A549 (cell line): Measurements from ENCODE around the gene EVPL. TPM values are rescaled to one million over a fixed set of nuclear protein-coding genes. Genes with fewer than 3 reads are reported as not detected.
"Not testable (repeated sequence)": the region's sequence is repeated elsewhere in the genome, so short reads cannot be mapped to it uniquely, and the experiment has no call there.

Source experiments
- ATAC-seq, 2 experiments: fragments of 200-7000 bp in 1 of 2; fragments of >200 bp in 1 of 2; cut with Nextera tagmentation in 1 of 2; cut with Tn5 transposase in 1 of 2; 3 replicates each; pipeline versions ENCODE4 v1.8.0 to v1.9.1; 2018 to 2020; ENCODE audit warnings: mild to moderate bottlenecking in 1 of 2, moderate library complexity in 1 of 2
- CTCF ChIA-PET: fragments of 300-600 bp; sonication (Branson Sonifier 250); formaldehyde crosslinking; extraction: SDS; loops from one replicate; lab custom pipeline; 2021; ENCODE audit warnings: antibody characterized with exemption, inconsistent platforms; lab: Yijun Ruan, JAX
- POLR2A ChIA-PET: fragments of 350-600 bp; formaldehyde crosslinking; extraction: SDS; loops from one replicate; lab custom pipeline; 2021; ENCODE audit warnings: antibody characterized with exemption, inconsistent platforms; lab: Yijun Ruan, JAX
- DNase-seq, 2 experiments: peaks; one replicate each; pipeline versions ENCODE4 v3.0.0 to v3.0.0-alpha.2; 2011 to 2016; ENCODE audit warnings: low read depth in 1 of 2, low spot score in 1 of 2
- FAIRE-seq: peaks from 2 replicates; lab custom pipeline; 2011; peaks lifted over from hg19 to GRCh38; lab: Jason Lieb, UNC
- H3K27ac ChIP-seq, 2 experiments: fragments of >200 bp; sonication (Bioruptor Twin); formaldehyde crosslinking; 3 replicates each; pipeline ENCODE4 v1.5.1; 2016 to 2017
- H3K4me1 ChIP-seq: fragments of >200 bp; sonication (Bioruptor Twin); formaldehyde crosslinking; 3 replicates; pipeline ENCODE4 v1.6.1; 2016
- H3K4me2 ChIP-seq: fragments of >200 bp; sonication (Bioruptor Twin); formaldehyde crosslinking; 3 replicates; pipeline ENCODE4 v1.6.1; 2016
- H3K4me3 ChIP-seq: fragments of >200 bp; sonication (Bioruptor Twin); formaldehyde crosslinking; 3 replicates; pipeline ENCODE4 v1.5.1; 2016
- H3K9me3 ChIP-seq: fragments of >200 bp; sonication (Bioruptor Twin); formaldehyde crosslinking; 3 replicates; pipeline ENCODE4 v1.6.1; 2016
- BHLHE40 ChIP-seq: IDR thresholded peaks from 2 replicates; pipeline ENCODE4 v1.6.1; 2012; ENCODE audit warnings: low read depth, low read length, inconsistent platforms
- CBX8 ChIP-seq: fragments of 200-600 bp; sonication (generic); IDR thresholded peaks from 2 replicates; pipeline ENCODE4 v1.6.1; 2016
- CEBPB ChIP-seq, 2 experiments: fragments of >200 bp in 1 of 2; sonication (Bioruptor Twin) in 1 of 2; formaldehyde crosslinking in 1 of 2; IDR thresholded peaks; 2 replicates each; pipeline ENCODE4 v1.6.1; 2012 to 2016
- CHD2 ChIP-seq: fragments of 150-350 bp; IDR thresholded peaks from 2 replicates; pipeline ENCODE4 v1.6.1; 2014; ENCODE audit warnings: low read length; ENCODE audit not compliant: partially characterized antibody
- CHD4 ChIP-seq: fragments of 200-600 bp; sonication (generic); IDR thresholded peaks from 2 replicates; pipeline ENCODE4 v1.6.1; 2016; ENCODE audit warnings: antibody characterized with exemption, mild to moderate bottlenecking, borderline replicate concordance
- EP300 ChIP-seq, 2 experiments: fragments of >200 bp; sonication (Bioruptor Twin); formaldehyde crosslinking; IDR thresholded peaks; 2 replicates in 1 of 2; 3 replicates in 1 of 2; pipeline ENCODE4 v1.6.1; 2016 to 2017
- FOSB ChIP-seq: fragments of 250-450 bp; sonication (Bioruptor Pico); IDR thresholded peaks from 2 replicates; pipeline ENCODE4 v1.5.0; 2020; ENCODE audit warnings: mild to moderate bottlenecking, moderate library complexity
- FOSL2 ChIP-seq, 2 experiments: fragments of 450-650 bp in 1 of 2; fragments of >200 bp in 1 of 2; sonication (Bioruptor Twin) in 1 of 2; formaldehyde crosslinking; IDR thresholded peaks; 2 replicates each; pipeline versions ENCODE4 v1.5.0 to v1.6.1; 2016 to 2020; ENCODE audit warnings: mild to moderate bottlenecking in 1 of 2, moderate library complexity in 1 of 2
- GATA3 ChIP-seq: IDR thresholded peaks from 2 replicates; pipeline ENCODE4 v1.6.1; 2012; ENCODE audit warnings: borderline replicate concordance
- HDAC2 ChIP-seq: fragments of 200-600 bp; sonication (generic); IDR thresholded peaks from 2 replicates; pipeline ENCODE4 v1.6.1; 2016
- HOXA7 ChIP-seq: fragments of 250-450 bp; sonication (Bioruptor Pico); IDR thresholded peaks from 2 replicates; pipeline ENCODE4 v1.5.0; 2020; ENCODE audit warnings: mild to moderate bottlenecking, moderate library complexity
- HOXB13 ChIP-seq: fragments of 250-450 bp; sonication (Bioruptor Pico); IDR thresholded peaks from 2 replicates; pipeline ENCODE4 v1.5.0; 2020; ENCODE audit warnings: low read depth, mild to moderate bottlenecking, moderate library complexity
- JUNB ChIP-seq: fragments of >200 bp; sonication (Bioruptor Twin); formaldehyde crosslinking; IDR thresholded peaks from 2 replicates; pipeline ENCODE4 v1.6.1; 2016
- KDM5A ChIP-seq: fragments of 200-600 bp; sonication (generic); IDR thresholded peaks from 2 replicates; pipeline ENCODE4 v1.6.1; 2016; ENCODE audit warnings: antibody characterized with exemption, mild to moderate bottlenecking
- MAFK ChIP-seq: fragments of 450-650 bp; IDR thresholded peaks from 2 replicates; pipeline ENCODE4 v1.6.1; 2014; ENCODE audit not compliant: partially characterized antibody
- MYC ChIP-seq: IDR thresholded peaks from 2 replicates; pipeline ENCODE4 v1.6.1; 2012; ENCODE audit warnings: mild to moderate bottlenecking, inconsistent platforms, low read length, improper control_type of control experiment, borderline replicate concordance
- PHF8 ChIP-seq: fragments of 200-600 bp; sonication (generic); IDR thresholded peaks from 2 replicates; pipeline ENCODE4 v1.6.1; 2016; ENCODE audit warnings: low read depth, mild to moderate bottlenecking, antibody characterized with exemption, moderate library complexity, borderline replicate concordance
- POLR2A ChIP-seq: IDR thresholded peaks from 2 replicates; pipeline ENCODE4 v1.6.1; 2012; ENCODE audit warnings: mild to moderate bottlenecking, low read length
- RAD21 ChIP-seq, 2 experiments: fragments of >200 bp in 1 of 2; sonication (Bioruptor Twin) in 1 of 2; formaldehyde crosslinking in 1 of 2; IDR thresholded peaks in 1 of 2; conservative IDR thresholded peaks in 1 of 2; 2 replicates in 1 of 2; 3 replicates in 1 of 2; pipeline ENCODE4 v1.6.1; 2012 to 2018; ENCODE audit warnings: inconsistent platforms in 1 of 2
- RARB ChIP-seq: fragments of 250-450 bp; sonication (Bioruptor Pico); IDR thresholded peaks from 2 replicates; pipeline ENCODE4 v1.8.0; 2021; ENCODE audit warnings: mild to moderate bottlenecking, moderate library complexity
- RNF2 ChIP-seq: fragments of 200-600 bp; sonication (generic); IDR thresholded peaks from 2 replicates; pipeline ENCODE4 v1.6.1; 2016; ENCODE audit warnings: low read depth, mild to moderate bottlenecking, antibody characterized with exemption, moderate library complexity, borderline replicate concordance
- SMC3 ChIP-seq: fragments of >200 bp; sonication (Bioruptor Twin); formaldehyde crosslinking; IDR thresholded peaks from 3 replicates; pipeline ENCODE4 v1.6.1; 2018; ENCODE audit warnings: inconsistent platforms
- TFCP2L1 ChIP-seq: fragments of 250-450 bp; sonication (Bioruptor Pico); IDR thresholded peaks from 2 replicates; pipeline ENCODE4 v1.5.0; 2021; ENCODE audit warnings: mild to moderate bottlenecking
- ZSCAN20 ChIP-seq: fragments of 250-450 bp; sonication (Bioruptor Pico); IDR thresholded peaks from 2 replicates; pipeline ENCODE4 v1.8.0; 2022; ENCODE audit warnings: mild to moderate bottlenecking, moderate library complexity
- WGBS: methylation state at CpG from one replicate; pipeline ENCODE4 v1.1.6; 2017; ENCODE audit errors: missing lambda C conversion rate; 5-methylcytosine and 5-hydroxymethylcytosine counted together
- polyA plus RNA-seq, 4 experiments: library from polyadenylated mRNA; depleted of rRNA in 3 of 4; stranded (reverse); fragments of >200 nt; fragmentation: RNase III in 1 of 4; extraction: RNeasy Plus Mini Kit Qiagen cat#74134 plus additional on column Dnase treatment in 1 of 4; gene quantifications; 2 replicates in 3 of 4; 3 replicates in 1 of 4; pipeline ENCODE4 v1.2.3, GENCODE V29; 2011 to 2017
- TF ChIP-seq, protein P1 (sequence below): fragments of 250-450 bp; sonication (Bioruptor Pico); IDR thresholded peaks from 2 replicates; pipeline ENCODE4 v1.5.0; 2020; ENCODE audit warnings: low read depth, mild to moderate bottlenecking, moderate library complexity
- TF ChIP-seq, protein P2 (sequence below): fragments of 250-450 bp; sonication (Bioruptor Pico); IDR thresholded peaks from 2 replicates; pipeline ENCODE4 v1.5.0; 2021; ENCODE audit warnings: mild to moderate bottlenecking, moderate library complexity, borderline replicate concordance
- TF ChIP-seq, protein P3 (sequence below): fragments of >200 bp; sonication (Bioruptor Twin); formaldehyde crosslinking; IDR thresholded peaks from 2 replicates; pipeline ENCODE4 v1.6.1; 2016
- TF ChIP-seq, protein P4 (sequence below): IDR thresholded peaks from 2 replicates; pipeline ENCODE4 v1.6.1; 2012
- TF ChIP-seq, protein P5 (sequence below): IDR thresholded peaks from 2 replicates; pipeline ENCODE4 v1.6.1; 2012
- TF ChIP-seq, protein P6 (sequence below): fragments of 450-650 bp; IDR thresholded peaks from 2 replicates; pipeline ENCODE4 v1.6.1; 2014; ENCODE audit warnings: antibody characterized with exemption

Gene EVPL
- polyA plus RNA-seq, 2 of the 4 experiments (the other 2 are of a cell fraction): 4.1 to 13.9 TPM

DNA sequence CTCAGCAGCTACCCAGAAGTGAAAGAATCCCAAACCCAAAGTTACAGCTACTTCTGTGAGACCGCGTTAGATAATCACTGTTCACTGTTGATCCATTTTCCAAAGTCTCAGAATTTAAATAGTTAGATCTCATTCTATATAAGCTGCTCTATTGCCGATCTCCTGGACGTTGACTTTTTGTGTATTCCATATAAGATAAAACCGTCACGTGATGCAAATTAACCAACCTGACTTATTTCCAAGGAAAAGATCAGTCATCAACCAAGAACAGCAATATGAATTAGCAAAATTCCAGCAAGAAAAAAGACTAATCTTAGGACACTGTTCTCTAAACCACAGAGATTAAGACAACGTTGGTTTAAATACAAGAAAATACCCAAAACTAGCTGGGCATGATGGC is 56.5 kb downstream of the EVPL start:
- Histone ChIP-seq H3K9me3 (no peaks in the 10 kb centered on the region), H3K4me1 (peaks cover 3% of the 10 kb centered on the region; the same call in 2 of the 3 replicates)
- POLR2A ChIA-PET: interaction anchor here (0.7 kb wide), 1 partner anchor 8 kb away, joined by 3 read pairs; the partner anchor contains the start of genes ACOX1 and TEN1
- 93% methylated on average over 7 of the region's 7 CpGs for WGBS
- no peak for ATAC-seq
- TF ChIP-seq CHD2 (no peak), KDM5A (no peak), POLR2A (no peak), PHF8 (no peak), BHLHE40 (no peak), HOXA7 (CRISPR knock-in tag) (no peak), EP300 (IDR thresholded peaks at IDR 0.05) (no peak), CEBPB (IDR thresholded peaks at IDR 0.05) (no peak), RNF2 (no peak), ZSCAN20 (CRISPR knock-in tag) (no peak), JUNB (no peak), CBX8 (no peak), HOXB13 (CRISPR knock-in tag) (no peak), GATA3 (no peak), SMC3 (no peak), TFCP2L1 (no peak)
- TF ChIP-seq, protein P1, sequence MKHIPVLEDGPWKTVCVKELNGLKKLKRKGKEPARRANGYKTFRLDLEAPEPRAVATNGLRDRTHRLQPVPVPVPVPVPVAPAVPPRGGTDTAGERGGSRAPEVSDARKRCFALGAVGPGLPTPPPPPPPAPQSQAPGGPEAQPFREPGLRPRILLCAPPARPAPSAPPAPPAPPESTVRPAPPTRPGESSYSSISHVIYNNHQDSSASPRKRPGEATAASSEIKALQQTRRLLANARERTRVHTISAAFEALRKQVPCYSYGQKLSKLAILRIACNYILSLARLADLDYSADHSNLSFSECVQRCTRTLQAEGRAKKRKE (CRISPR knock-in tag): no peak
- TF ChIP-seq, protein P2, sequence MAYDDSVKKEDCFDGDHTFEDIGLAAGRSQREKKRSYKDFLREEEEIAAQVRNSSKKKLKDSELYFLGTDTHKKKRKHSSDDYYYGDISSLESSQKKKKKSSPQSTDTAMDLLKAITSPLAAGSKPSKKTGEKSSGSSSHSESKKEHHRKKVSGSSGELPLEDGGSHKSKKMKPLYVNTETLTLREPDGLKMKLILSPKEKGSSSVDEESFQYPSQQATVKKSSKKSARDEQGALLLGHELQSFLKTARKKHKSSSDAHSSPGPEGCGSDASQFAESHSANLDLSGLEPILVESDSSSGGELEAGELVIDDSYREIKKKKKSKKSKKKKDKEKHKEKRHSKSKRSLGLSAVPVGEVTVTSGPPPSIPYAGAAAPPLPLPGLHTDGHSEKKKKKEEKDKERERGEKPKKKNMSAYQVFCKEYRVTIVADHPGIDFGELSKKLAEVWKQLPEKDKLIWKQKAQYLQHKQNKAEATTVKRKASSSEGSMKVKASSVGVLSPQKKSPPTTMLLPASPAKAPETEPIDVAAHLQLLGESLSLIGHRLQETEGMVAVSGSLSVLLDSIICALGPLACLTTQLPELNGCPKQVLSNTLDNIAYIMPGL (CRISPR knock-in tag): no peak
- TF ChIP-seq, protein P3, sequence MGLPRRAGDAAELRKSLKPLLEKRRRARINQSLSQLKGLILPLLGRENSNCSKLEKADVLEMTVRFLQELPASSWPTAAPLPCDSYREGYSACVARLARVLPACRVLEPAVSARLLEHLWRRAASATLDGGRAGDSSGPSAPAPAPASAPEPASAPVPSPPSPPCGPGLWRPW: no peak
- TF ChIP-seq, all 56 proteins: peak for 0
- no peak for DNase-seq
- H3K4me3 ChIP-seq: no peak overlapping the region
- CTCF ChIA-PET: interaction anchor here (0.6 to 2.4 kb wide), 5 partner anchors 10 to 72 kb away, joined by 3 to 10 read pairs (median 4); partner anchors contain the start of gene MRPL38
- H3K4me2 ChIP-seq: no peak overlapping the region
- H3K27ac ChIP-seq: no peak overlapping the region
- no peak for FAIRE-seq

DNA sequence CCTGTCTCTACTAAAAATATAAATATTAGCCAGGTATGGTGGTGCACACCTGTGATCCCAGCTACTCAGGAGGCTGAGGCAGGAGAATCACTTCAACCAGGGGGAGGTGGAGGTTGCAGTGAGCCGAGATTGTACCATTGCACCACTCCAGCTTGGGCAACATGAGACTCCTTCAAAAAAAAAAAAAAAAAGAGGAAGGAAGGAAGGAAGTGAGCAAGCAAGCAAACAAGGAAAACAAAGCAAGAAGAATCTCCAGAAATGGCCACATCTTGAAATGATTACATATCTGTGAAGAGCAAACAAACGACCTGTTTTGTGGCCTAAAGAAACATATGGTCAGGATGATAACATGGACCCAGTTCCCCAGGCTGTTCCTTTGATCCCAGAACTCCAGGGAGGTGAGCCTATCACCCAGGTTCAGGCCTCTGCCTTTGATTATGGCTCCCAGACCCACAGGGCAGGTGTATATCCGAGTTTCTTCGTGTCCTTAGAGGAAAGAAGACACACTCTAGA is 57.0 kb downstream of the EVPL start:
- CTCF ChIA-PET: interaction anchor here (0.6 to 2.4 kb wide), 5 partner anchors 9 to 73 kb away, joined by 3 to 10 read pairs (median 4); partner anchors contain the start of genes ACOX1, MRPL38 and TEN1
- no peak overlapping the region for H3K27ac ChIP-seq

DNA sequence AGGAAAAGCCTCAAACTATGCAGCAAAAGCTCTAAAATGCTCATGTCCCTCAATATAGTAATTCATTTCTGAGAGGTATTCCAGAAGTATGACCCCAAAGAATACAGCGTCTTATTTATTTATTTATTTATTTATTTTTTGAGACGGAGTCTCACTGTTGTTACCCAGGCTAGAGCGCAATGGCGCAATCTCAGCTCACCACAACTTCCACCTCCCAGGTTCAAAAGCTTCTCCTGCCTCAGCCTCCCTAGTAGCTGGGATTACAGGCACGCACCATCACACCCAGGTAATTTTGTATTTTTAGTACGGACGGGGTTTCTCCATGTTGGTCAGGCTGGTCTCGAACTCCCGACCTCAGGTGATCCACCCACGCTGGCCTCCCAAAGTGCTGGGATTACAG is 58.1 kb downstream of the EVPL start:
- ChIA-PET CTCF (interaction anchor here (0.6 to 2.4 kb wide), 5 partner anchors 10 to 116 kb away, joined by 3 to 10 read pairs (median 4); partner anchors contain the start of genes ACOX1, MRPL38 and TEN1), POLR2A (interaction anchor here (0.6 to 1.2 kb wide), 2 partner anchors 28 to 213 kb away, joined by 4 to 8 read pairs; partner anchors contain the start of gene FBF1)
- H3K4me2 ChIP-seq, H3K4me3 ChIP-seq, H3K9me3 ChIP-seq, H3K4me1 ChIP-seq, FAIRE-seq, DNase-seq, H3K27ac ChIP-seq, ATAC-seq: not testable (repeated sequence)
- WGBS: 97% methylated on average over 10 of the region's 10 CpGs

More for the DNA sequence above, 57.0 kb downstream of the EVPL start:
- TF ChIP-seq MAFK (no peak), PHF8 (no peak), CHD4 (no peak), GATA3 (no peak), RAD21 (conservative IDR thresholded peaks at IDR 0.05 in 1 of 2, IDR thresholded peaks at IDR 0.05 in 1 of 2) (no peak), JUNB (no peak), CHD2 (no peak), RARB (CRISPR knock-in tag) (no peak), HDAC2 (no peak), HOXA7 (CRISPR knock-in tag) (no peak), FOSB (CRISPR knock-in tag) (no peak), CBX8 (no peak), FOSL2 (IDR thresholded peaks at IDR 0.05) (no peak), FOSL2 (CRISPR knock-in tag; IDR thresholded peaks at IDR 0.05) (no peak), MYC (no peak)
- TF ChIP-seq, protein P4, sequence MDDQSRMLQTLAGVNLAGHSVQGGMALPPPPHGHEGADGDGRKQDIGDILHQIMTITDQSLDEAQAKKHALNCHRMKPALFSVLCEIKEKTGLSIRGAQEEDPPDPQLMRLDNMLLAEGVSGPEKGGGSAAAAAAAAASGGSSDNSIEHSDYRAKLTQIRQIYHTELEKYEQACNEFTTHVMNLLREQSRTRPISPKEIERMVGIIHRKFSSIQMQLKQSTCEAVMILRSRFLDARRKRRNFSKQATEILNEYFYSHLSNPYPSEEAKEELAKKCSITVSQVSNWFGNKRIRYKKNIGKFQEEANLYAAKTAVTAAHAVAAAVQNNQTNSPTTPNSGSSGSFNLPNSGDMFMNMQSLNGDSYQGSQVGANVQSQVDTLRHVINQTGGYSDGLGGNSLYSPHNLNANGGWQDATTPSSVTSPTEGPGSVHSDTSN: no peak
- TF ChIP-seq, protein P5, sequence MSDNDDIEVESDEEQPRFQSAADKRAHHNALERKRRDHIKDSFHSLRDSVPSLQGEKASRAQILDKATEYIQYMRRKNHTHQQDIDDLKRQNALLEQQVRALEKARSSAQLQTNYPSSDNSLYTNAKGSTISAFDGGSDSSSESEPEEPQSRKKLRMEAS: no peak
- TF ChIP-seq, protein P6, sequence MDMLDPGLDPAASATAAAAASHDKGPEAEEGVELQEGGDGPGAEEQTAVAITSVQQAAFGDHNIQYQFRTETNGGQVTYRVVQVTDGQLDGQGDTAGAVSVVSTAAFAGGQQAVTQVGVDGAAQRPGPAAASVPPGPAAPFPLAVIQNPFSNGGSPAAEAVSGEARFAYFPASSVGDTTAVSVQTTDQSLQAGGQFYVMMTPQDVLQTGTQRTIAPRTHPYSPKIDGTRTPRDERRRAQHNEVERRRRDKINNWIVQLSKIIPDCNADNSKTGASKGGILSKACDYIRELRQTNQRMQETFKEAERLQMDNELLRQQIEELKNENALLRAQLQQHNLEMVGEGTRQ: no peak
- H3K4me2 ChIP-seq: no peak overlapping the region
- ATAC-seq: no peak
- H3K4me3 ChIP-seq: no peak overlapping the region
- 48% methylated on average over 4 of the region's 4 CpGs for WGBS
- DNase-seq: peak in 1 of 2 experiments; percentile 21
- H3K4me1 ChIP-seq: 0 out of 3 replicates have a peak, but pooled peaks cover 3% of the 10 kb centered on the region
- no peak for FAIRE-seq
- H3K9me3 ChIP-seq: no peaks in the 10 kb centered on the region
- POLR2A ChIA-PET: interaction anchor here (0.7 kb wide), 1 partner anchor 9 kb away, joined by 3 read pairs; the partner anchor contains the start of genes ACOX1 and TEN1
